ENCODE results near the gene PLA2G2C. TPM values are rescaled to one million over a fixed set of nuclear protein-coding genes. Genes with fewer than 3 reads are reported as not detected.
"Not testable (repeated sequence)": the region's sequence is repeated elsewhere in the genome, so short reads cannot be mapped to it uniquely, and the experiment has no call there.

Gene PLA2G2C
- total RNA-seq, 4 donors from 2014 or later: not detected

DNA sequence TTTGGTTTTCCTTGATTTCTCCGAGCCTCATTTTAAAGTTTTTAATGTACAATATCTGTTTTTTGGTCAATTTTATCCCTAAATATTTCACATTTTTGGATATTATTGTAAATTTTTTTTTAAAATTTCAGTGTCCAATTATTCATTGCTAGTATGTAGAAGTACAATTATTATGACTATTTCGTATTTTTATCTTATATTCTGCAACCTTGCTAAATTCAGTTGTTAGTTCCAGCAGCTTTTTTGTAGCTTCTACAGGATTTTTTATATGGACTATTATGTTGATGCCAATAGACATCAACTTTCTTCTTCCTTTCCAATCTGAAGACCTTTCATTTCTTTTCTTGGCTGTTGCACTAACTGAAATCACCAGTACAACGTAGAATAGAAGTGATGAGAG is 51.3 kb downstream of the PLA2G2C start:
- peaks cover 15% of the 10 kb centered on the region for H3K4me1 ChIP-seq
- DNase-seq (ENCODE audit: low spot score in 2 of 2): no peak
- H3K36me3 ChIP-seq: no peaks in the 10 kb centered on the region
- H3K27me3 ChIP-seq: no peaks in the 10 kb centered on the region
- 94% methylated on average over 3 of the region's 3 CpGs for WGBS
- TF ChIP-seq EP300 (IDR thresholded peaks at IDR 0.05): no peak
- TF ChIP-seq, protein P1, sequence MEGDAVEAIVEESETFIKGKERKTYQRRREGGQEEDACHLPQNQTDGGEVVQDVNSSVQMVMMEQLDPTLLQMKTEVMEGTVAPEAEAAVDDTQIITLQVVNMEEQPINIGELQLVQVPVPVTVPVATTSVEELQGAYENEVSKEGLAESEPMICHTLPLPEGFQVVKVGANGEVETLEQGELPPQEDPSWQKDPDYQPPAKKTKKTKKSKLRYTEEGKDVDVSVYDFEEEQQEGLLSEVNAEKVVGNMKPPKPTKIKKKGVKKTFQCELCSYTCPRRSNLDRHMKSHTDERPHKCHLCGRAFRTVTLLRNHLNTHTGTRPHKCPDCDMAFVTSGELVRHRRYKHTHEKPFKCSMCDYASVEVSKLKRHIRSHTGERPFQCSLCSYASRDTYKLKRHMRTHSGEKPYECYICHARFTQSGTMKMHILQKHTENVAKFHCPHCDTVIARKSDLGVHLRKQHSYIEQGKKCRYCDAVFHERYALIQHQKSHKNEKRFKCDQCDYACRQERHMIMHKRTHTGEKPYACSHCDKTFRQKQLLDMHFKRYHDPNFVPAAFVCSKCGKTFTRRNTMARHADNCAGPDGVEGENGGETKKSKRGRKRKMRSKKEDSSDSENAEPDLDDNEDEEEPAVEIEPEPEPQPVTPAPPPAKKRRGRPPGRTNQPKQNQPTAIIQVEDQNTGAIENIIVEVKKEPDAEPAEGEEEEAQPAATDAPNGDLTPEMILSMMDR (IDR thresholded peaks at IDR 0.05): no peak
- no peak for TF ChIP-seq POLR2AphosphoS5 (IDR thresholded peaks at IDR 0.05)
- TF ChIP-seq POLR2A (IDR thresholded peaks at IDR 0.05): no peak
- H3K27ac ChIP-seq: no peak overlapping the region
- H3K9me3 ChIP-seq: no peaks in the 10 kb centered on the region
- H3K4me3 ChIP-seq: no peak overlapping the region

DNA sequence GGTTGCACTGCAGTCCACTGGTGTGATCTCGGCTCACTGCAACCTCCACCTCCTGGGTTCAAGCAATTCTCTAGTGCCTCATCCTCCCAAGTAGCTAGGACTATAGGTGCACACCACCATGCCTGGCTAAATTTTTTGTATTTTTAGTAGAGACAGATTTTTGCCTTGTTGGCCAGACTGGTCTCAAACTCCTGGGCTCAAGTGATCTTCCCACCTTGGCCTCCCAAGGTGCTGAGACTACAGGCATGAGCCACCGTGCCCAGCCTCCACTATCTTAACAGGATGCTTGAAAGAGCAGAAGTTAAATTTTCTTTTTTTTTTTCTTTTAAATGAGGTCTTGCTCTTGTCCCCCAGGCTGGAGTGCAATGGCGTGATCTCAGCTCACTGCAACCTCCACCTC is 55.8 kb downstream of the PLA2G2C start:
- not testable (repeated sequence) for H3K27ac ChIP-seq, H3K36me3 ChIP-seq, H3K9me3 ChIP-seq, H3K27me3 ChIP-seq, H3K4me3 ChIP-seq
- H3K4me1 ChIP-seq: peaks cover 11% of the 10 kb centered on the region
- DNase-seq (ENCODE audit: low spot score in 2 of 2): peak in 1 of 2 donors; percentile 23
- WGBS: 94% methylated on average over 3 of the region's 3 CpGs

DNA sequence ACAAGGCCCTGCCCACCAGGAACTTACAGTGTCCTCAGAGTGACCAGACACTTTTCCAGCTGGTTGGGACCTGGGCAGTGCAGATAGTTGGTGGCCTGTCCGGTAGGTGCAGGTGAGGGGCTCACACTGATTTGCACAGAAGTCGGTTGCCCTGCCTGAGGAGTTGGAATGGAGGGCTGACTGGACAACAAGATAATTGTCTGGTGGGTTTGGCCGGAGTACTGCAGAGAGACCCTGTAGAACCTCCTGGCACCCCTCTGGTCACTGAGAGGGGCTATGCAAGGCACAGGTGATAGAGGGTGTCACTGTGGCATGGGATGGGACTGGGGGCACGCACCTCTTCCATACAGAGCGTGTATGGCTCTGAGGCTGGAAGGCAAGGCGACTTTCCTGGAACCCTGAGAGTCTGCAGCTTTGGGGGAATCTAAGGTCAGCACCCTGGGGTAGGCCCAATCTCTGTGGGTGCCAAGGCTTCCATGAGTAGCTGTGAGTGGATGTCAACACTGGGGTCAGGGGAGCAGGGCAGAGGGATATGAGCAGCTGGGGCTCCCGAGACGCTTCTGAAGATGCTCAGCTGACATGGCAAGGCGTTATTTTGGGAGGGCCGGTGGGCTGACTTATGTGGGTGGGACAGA is 59.4 kb downstream of the PLA2G2C start:
- peak; percentile 52 to 56 for DNase-seq (ENCODE audit: low spot score in 2 of 2)
- 90% methylated on average over 8 of the region's 10 CpGs for WGBS
- H3K36me3 ChIP-seq: no peaks in the 10 kb centered on the region
- H3K9me3 ChIP-seq: no peaks in the 10 kb centered on the region
- TF ChIP-seq, protein P1 (IDR thresholded peaks at IDR 0.05): no peak
- TF ChIP-seq EP300 (IDR thresholded peaks at IDR 0.05) (no peak), POLR2A (IDR thresholded peaks at IDR 0.05) (no peak), POLR2AphosphoS5 (IDR thresholded peaks at IDR 0.05) (no peak)
- H3K4me3 ChIP-seq: no peak overlapping the region
- peaks cover 26% of the 10 kb centered on the region for H3K4me1 ChIP-seq
- H3K27ac ChIP-seq: no peak overlapping the region
- H3K27me3 ChIP-seq: no peaks in the 10 kb centered on the region

DNA sequence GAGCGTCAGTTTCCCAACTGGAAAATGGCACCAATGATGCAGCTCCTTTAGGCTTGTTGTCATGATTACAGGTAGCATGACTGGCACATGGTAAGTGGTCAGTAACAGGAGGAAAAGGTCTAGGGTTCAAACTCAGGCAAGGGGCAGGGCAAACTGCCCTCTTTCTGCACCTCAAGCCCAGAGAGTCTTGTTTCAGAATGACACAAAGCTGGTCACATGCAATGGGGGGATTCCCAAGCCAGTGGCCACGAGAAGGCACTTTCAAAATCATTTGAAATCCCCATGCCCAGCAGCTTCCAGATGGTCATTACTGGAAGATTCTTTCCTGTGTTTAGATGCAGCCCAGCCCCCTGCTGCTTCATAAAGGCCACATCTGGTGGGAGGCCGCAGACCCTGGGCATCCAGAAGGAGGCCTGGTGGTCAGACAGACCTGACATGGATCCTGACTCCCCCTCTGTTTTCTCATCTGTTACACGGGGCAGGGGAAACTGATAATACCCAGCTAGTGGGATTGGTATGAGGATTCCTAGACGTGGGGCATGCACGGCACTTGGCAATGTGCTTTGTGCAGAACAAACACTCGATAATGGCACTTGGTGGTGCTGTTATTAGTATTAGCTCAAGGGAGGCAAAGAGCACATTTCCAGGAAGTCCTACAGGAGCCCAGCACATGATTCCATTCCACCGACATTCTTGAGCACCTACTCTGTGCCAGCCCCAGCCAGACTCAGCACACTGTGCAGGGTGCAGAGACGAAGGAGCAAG is 60.1 kb downstream of the PLA2G2C start:
- H3K9me3 ChIP-seq: no peaks in the 10 kb centered on the region
- no peak for TF ChIP-seq POLR2AphosphoS5 (IDR thresholded peaks at IDR 0.05)
- TF ChIP-seq POLR2A (IDR thresholded peaks at IDR 0.05): no peak
- no peak for TF ChIP-seq EP300 (IDR thresholded peaks at IDR 0.05)
- TF ChIP-seq, protein P1 (IDR thresholded peaks at IDR 0.05): no peak
- H3K27ac ChIP-seq: no peak overlapping the region
- H3K36me3 ChIP-seq: no peaks in the 10 kb centered on the region
- peaks cover 26% of the 10 kb centered on the region for H3K4me1 ChIP-seq
- no peak overlapping the region for H3K4me3 ChIP-seq
- WGBS: 78% methylated on average over 7 of the region's 9 CpGs
- H3K27me3 ChIP-seq: no peaks in the 10 kb centered on the region
- DNase-seq (ENCODE audit: low spot score in 2 of 2): peak; percentile 40

DNA sequence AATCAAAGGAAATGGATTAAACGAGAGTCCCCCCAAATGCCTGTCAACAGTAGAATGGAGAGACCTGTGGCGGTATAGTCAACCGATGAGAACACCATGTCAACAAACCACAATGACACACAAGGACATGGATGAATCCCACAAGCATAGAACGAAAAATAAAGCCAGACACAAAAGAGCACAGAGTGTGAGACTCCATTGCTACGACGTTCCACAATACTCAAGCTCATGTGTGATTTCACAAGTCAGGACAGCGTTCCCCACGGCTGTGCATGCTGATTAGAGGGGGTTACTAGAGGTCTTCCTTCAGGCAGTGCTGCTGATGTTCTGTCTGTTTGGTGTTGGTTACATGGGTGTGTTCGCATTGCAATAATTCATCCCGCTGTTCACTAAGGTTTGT is 61.2 kb downstream of the PLA2G2C start:
- WGBS: 40% methylated on average over 10 of the region's 10 CpGs
- H3K27me3 ChIP-seq: no peaks in the 10 kb centered on the region

More for the DNA sequence above, 61.2 kb downstream of the PLA2G2C start:
- Histone ChIP-seq H3K36me3 (no peaks in the 10 kb centered on the region), H3K9me3 (no peaks in the 10 kb centered on the region), H3K4me1 (peaks cover 26% of the 10 kb centered on the region), H3K27ac (peak overlapping the region; percentile 92), H3K4me3 (peak overlapping the region; percentile 22)
- peak in 1 of 3 donors; percentile 8 for TF ChIP-seq POLR2AphosphoS5 (IDR thresholded peaks at IDR 0.05)
- TF ChIP-seq, protein P1 (IDR thresholded peaks at IDR 0.05): no peak
- TF ChIP-seq POLR2A (IDR thresholded peaks at IDR 0.05): no peak
- TF ChIP-seq EP300 (IDR thresholded peaks at IDR 0.05): no peak
- peak; percentile 55 to 61 for DNase-seq (ENCODE audit: low spot score in 2 of 2)
